SIG-M5 treated with dmso at 0.1 percent for 504 hours (cell line): ENCODE results near the gene MAP4K3.

Source experiments
- DNase-seq: peaks from one replicate; lab custom pipeline; 2025; ENCODE audit not compliant: unreplicated experiment; lab: John Stamatoyannopoulos, UW

Gene MAP4K3

DNA sequence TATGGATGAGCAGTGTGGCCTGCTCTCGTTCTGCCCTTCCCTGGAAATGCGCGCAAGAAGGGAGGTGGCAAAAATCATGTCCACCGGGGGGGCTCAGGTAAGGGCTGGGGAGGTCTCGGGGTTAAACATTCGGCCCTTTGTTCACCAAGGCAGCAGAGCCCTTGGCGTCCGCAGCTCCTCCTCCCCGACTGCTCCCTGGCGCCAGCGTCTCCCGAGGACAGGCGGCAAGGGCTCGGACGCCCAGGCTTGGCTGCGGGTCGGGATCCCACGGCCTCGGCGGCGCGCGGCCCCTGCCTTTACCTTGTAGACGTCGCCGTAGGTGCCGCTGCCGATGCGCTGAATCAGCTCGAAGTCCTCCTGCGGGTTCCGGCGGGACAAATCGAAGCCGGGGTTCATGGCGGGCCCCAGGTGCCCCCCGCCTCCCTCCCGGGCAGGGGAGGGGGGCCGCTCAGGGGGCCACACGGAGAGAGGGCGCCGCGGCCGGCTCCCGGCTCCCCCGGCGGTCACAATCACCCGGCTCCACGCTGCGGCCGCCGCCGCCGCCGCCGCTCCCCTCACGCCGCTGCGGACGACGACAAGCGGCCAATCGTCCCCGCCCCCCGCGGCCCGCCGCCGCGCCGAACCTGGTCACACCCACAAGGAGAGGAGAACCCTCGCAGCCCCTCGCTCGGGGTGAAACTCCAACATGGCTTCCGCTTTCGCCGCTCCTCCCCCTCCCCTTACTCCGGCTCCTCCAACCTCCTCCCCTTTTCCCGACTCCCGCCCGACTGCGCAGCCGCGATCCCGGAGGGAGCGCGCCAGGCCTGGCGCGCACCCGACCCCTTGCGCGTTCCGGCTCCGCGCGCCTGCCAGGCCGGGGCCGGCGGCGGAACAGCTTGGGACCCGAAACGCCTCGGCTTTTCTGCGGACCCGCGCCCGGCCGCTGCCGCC, at the start of gene MAP4K3:
Gene MAP4K3 (minus strand): TSS at position 694 of the 930 bp plus-strand sequence. CDS start 298 bp downstream, at position 396.
- DNase-seq, result peak; percentile 95

DNA sequence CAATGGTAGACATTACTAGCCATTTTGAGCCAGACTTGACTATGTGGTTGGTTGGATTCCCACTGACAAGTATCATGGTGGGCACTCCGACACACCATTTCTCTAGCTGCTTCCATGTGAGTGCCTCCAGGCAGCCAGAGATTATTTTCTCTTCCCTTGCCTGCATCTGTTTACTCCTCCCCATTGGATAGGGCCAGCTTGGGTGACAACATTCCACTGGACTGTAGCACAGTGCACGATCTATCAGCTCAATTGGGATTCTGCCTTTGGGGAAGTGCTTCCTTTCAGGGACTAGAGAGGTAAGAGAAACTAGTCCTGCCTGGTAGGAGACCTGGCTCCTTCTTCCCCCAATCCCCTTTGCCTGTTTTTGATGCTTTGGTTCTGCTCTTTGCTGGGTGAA, 49.0 kb upstream of the MAP4K3 start:
- DNase-seq, result no peak

DNA sequence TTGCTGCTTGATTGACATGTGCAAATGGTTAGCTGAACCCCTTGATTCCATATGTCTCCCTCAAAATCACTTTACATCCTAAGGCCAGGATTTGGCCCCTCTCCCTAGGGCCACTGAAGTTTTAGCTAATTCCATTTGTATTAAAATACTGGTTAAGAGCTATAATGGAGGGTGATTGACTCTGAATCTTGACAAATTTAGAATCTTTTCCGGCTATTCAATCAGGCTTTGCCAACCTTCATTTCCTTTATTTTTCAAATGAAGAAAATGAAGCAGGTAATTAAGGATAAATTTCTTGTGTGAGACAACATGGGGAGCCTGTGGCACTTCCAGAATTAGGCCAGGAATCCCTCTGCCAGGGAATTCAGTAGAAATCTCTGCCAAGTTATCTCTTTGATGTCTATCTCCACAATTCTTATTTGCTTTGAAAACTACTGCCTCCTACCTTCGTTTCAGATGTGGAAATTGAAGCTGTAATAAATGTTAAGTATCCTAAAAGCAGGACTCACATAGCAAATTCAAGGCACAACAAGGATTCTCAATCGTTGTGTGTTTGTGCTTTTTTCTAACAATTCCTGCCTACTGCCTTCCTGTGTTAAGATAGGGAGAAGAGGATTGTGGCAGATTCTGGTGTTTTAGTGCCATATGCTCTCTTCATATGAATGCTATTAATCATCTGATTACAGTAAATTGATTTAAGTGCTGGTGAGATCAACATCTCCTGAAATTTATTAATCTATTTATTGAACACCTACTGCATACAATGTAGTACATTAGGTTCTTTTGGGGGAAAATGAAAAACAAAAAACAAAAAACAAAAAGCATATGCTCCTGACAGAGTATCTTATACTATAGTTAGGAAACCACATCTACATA, 47.8 kb upstream of the MAP4K3 start:
- DNase-seq, result no peak

DNA sequence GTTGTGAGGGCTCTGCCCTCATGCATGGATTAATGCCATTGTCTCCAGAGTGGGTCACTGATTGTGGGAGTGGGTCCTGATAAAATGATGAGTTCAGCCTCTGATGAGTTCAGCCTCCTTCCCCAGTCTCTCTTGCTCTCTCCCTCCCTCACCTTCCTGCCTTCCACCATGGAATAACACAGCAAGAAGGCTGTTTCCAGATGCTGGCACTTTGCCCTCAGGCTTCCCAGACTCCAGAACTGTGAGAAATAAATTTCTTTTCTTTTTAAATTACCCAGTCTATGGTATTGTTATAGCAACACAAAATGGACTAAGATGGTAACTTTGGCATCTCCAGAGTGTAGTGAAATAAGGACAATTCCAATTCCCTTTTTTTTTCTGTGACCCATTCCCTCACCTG, 47.1 kb upstream of the MAP4K3 start:
- DNase-seq, result no peak

DNA sequence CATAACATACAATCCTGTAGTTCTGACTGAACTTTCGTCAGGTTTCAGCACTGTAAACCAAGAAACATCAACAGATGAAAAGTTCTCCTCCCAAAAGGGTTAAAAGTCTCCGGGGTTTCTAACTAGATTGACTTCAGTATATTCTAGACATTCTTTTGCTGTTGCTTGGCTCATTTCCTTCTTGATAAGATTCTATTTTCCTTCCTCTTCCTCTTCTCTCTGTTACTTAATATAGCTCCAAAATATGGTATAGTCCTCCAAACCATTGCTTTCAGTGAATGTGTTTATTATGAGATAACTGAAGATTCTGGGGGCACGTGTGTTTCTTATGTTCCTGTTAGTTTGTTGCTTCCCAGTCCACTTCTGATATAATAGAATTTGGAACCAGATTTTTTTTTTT, 46.4 kb upstream of the MAP4K3 start:
- peak; percentile 22 for DNase-seq

DNA sequence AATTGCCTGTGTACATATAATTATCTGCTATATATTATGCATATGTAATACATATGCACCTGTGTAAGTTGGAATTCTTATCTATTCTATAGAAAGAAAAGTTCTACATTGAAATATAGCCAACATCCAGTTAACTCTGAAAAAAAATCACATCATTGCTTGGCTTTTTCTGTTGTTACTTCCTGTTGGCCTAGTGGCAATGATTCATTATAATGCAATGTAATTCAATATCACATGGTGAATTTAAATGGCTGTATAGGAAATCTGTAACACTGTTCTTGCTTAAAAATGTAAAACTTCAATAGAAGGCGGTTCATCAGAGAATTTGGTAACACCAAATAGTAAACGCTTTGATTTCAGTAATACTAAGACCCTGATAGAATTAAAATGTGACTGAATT, 44.5 kb upstream of the MAP4K3 start:
- DNase-seq, result peak; percentile 23

DNA sequence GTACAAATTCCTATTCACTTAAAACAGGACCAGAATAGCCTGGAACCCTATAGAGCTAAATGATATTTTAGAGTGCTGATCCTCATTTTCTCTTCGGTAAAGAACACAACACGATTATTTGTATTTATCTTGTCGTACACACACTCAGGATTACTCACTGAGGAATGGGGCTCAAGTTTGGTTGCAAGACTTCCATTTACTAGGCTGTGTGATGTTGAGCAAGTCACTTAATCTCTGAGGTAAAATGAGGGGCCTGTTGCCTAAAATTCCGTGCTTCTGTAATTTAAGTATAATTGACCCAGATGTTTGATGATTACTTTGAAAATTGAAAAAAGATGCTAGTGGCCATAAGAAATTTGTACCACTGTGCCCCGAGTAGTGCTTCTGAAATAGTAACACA, 42.6 kb upstream of the MAP4K3 start:
- DNase-seq, result no peak

DNA sequence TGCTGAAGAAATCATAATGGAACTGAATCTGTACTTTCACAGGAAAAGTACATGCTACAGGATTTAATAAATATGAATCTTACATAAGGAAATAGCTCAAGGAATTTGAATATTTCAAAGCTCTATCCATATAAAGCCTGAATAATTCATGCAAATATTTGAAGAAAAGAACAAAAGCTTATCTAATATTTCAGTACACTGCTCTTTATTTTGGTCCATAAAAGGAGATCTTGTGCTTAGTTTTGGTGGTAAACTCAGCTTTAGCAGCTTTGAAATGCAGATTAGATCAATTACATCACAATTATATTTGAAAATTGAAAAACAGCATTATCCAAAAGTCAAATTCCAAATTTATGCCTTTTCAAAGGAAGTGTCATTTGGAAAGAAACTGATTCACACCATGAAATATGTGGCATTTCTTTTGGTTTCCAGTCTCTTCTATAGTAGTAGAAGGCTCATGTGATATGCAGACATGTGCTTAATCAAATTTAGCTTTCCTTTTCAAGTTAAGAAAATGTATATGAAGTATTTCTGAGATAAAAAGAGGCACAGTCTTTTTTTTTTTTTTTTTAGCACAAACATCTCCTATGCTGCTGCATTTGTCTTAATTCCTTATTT, 42.1 kb upstream of the MAP4K3 start:
- DNase-seq, result no peak

DNA sequence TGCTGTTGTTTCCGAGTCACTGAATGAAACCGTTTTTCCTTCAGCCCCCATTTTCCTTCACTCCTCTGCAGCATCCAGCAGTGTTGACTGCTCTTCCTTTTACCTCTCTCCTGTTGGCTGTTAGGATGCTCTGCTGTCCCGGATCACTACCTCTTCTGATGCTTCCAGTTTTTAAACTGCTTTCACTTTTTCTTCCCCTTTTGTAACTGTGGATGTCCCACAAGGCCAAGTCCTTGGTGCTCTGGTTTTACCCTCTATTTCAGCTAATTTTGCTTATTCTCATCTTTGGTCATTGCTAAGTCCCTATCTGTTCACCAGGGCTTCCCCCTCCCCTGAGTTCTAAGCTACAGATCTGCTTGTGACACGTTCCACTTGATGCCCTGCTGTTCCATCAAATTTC, 39.4 kb upstream of the MAP4K3 start:
- DNase-seq, result peak; percentile 73

DNA sequence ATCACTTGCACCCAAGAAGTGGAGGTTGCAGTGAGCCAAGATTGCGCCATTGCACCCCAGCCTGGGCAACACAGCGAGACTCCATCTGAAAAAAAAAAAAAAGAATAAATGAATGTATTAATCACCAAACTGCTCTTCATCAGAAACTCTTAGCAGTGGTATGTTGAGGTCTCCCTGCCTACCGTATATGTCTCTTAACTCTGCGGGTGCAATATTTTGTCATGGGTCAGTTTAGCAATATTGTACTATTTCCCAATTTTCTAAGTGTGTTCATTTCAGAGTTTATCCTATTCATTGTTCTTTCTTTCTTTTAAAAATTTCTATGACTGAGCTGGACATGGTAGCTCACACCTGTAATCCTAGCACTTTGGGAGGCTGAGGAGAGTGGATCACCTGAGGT, 37.9 kb upstream of the MAP4K3 start:
- DNase-seq, result no peak

DNA sequence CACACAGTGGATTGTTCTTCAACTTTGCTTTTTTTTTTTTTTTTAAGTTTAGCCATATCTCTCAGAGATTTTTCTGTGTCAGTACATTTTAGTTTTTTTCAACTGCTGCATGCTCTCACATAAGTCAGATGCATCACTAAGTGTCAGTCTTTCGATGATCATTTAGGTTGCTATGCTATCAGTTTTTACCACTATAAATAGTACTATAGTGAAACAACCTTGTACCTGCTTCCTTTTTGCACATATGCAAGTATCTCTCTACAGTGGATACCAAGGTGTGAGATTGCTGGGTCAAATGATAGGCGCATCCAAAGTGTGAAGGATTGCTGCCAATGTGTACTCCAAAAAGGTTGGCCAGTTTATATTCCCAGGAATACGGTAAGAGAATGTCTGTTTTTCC, 33.5 kb upstream of the MAP4K3 start:
- no peak for DNase-seq

DNA sequence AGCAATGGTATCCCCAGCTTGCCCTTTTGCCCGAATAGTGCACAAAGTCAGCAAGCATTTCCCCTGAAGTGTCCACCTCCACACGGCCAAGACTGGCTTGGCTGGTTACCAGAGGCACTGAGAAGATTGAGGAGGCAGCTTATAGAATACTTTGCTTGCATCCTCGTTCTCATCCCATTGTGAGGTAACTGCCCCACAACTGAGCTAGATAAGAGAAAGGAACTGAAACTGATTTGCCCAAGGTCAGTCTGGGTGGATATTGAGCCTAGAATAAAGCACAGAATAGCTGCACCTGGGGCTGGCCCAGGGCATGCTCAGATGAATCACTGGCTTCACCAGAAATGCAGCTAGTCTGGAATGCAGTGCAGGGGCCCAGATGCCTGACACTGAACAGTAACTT, 32.7 kb upstream of the MAP4K3 start:
- DNase-seq, result peak; percentile 67

DNA sequence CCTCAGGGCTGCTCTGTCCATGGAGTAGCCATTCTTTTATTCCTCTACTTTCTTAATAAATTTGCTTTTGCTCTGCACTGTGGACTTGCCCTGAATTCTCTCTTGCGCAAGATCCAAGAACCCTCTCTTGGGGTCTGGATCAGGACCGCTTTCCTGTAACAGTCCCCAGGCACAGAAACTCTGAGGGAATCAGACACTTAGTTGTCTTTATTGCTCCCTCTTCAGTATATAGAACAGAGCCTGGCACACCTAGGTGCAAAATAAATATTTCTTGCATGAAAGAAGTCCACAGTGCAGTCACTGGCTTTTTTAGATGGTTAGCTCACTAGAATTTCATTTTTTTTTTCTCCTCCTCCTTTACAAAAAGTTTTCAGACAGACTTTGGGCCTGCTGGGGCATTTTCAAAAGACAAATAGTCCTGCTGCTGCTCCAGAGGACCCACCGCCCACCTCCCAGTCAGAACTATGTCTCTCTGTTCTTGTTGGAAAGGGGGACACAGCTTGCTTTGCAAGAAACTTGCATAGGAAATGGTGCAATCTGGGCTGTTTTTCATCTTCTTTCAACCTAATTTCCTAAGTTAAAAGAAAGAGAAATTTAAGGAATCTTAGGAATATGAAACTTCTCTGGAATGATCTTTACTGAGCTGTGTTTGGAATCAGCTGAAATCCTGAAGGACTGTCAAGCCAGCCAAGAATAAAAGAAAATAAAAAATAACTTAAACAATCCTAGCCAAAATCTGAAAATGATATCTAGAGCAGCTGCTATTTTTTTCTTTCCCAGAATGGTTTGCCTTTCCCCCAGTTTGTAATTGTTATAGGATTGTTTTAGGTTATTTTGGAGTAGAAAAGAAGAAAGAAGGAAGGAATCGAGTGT, 31.7 kb upstream of the MAP4K3 start:
- no peak for DNase-seq

DNA sequence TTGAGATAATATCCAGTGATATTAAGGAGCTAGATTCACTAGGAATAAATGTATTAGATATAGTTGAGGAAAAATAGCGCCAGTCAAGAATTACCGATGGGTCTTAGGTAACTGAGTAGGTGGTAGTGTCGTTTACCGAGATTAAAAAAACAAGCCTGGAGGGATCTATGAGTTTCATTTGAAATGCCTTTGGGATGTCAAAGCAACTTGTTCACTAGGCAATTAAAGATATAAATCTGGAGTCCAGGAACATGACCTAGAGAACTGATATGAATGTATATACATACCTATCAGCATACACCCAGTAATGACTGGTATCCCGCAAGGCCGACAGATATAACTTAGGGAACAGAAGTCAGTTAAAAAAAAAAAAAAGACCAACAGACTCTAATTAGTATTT, 29.2 kb upstream of the MAP4K3 start:
- no peak for DNase-seq

DNA sequence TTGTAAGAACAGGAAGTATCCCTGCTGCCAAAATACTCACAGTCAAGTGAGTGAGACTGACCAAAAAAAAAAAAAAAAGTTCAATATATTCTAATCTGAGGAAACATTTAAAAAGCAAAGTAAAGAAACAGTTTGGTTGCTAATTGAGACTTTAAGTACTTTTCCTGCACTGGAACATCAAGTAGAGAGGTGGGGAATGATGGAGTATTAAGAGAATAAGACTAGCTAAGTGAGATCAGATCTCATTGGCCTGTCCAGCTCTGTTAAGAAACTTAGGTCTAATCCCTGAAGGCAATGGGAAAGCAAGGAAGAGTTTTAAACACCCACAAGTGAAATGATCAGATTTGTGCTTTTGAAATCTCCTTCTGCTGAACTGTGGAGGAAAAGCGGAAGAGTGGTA, 27.8 kb upstream of the MAP4K3 start:
- no peak for DNase-seq

DNA sequence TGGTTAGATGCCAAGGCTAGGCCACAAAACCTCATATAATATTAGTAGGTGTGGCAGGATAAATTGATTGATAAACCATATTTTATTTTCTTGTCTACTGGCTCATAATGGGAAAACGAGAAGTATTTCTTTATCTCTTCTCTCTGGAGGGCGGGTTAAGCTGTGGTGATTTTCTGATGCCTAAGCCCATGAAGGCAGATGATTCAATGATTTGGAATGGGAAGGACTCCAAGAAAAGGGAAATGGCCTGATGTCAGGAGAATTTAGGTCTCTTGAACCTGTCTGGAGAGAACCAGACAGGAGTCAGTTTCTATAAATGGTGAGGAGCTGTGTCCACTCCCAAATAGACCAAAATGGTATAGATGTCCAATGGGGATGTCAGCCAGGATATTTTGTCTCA, 18.7 kb upstream of the MAP4K3 start:
- DNase-seq, result no peak

DNA sequence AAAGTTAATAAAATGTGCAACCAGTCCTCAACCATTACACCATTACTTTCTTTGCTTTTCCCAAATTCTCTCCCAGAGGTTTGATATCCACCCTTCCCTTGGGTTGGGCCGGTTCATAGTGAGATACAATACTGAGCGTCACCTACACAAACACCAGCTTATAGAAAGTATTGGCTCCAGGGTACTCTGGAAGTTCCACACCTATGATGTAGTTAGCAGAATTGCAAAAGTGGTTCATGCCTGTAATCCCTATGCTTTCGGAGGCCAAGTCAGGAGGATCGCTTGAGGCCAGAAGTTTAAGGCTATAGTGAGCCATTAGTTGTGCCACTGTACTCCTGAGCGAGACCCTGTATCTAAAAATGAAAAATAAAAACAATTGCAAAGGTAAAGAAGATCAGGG, 15.3 kb upstream of the MAP4K3 start:
- DNase-seq, result no peak

DNA sequence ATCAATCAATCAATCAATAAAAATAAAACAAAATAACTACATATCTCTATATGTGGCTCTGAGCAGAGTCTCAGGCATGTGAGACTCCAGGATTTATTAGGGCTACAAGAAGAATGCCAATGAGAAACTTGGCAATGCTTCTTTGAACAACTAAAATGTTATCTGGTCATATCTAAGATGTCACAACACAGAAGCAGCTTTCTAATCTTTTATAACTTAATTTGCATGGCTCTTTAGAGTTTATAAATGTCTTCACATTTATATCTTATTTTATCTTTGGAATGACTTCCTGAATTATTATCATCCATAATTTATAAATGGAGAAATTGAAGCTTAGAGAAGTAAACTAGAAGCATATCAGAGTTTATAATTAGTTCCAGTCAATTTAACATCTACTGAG, 14.9 kb upstream of the MAP4K3 start:
- DNase-seq, result no peak

DNA sequence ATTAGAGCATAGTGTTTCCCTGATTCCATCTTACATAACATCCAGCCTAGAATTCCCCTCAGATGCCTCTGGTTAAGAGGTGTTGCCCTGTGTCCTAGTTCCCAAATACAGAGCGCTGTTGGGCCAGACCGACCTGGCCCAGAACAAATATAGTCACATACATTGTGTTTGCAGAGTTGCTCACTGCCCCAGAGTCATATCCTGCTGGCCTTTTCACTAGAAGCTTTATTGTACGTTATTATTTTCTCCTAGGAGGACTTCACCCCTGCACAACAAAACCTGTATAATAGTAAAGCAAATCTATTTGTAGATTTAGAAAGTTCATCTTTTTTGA, 11.1 kb upstream of the MAP4K3 start:
- peak; percentile 26 for DNase-seq

DNA sequence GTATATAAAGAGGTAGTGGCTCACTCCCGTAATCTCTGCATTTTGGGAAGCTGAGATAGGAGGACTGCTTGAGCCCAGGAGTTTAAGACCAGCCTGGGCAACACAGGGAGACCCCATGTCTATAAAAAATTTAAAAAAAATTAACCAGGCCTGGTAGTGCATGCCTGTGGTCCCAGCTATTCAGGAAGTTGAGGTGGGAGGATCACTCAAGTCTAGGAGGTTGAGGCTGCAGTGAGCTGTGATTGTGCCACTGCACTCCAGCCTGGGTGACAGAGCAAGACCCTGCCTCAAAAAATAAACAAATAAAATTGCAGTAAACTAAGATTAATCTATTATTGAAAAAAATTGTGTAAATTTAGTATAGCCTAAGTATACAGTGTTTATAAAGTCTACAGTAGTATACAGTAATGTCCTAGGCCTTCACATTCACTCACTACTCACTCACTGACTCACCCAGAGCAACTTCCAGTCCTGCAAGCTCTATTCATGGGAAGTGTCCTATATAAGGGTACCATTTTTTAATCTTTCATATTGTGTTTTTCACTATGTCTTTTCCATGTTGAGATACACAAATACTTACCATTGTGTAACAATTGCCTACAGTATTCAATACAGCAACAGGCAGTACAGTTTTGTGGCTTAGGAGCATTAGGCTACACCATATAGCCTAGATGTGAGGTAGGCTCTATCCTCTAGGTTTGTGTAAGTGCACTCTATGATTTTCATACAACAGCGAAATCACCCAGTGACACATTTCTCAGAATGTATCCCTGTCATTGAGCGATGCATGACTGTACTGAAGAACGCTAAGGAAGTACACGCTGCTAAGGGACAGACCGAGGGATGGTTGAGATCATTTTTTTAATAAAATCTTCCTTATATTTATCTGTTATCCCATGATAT, 10.4 kb upstream of the MAP4K3 start:
- DNase-seq, result no peak
